Gastrocnemius medialis (tissue), 4 donors: ENCODE measurements around the gene PTGER1. TPM values are rescaled to one million over a fixed set of nuclear protein-coding genes. Genes with fewer than 3 reads are reported as not detected.
A peak's percentile ranks its signal among the peaks of the same experiment; 100 is the strongest.

ENCODE experiments used
- ATAC-seq, 2 donors: fragments of 150-250 bp; one replicate each; pipeline ENCODE4 v1.9.1; 2016
- DNase-seq, 2 donors: peaks; one replicate each; pipeline ENCODE4 v3.0.0-alpha.2; 2019
- H3K27ac ChIP-seq, 4 donors: fragments of 200-600 bp; sonication (generic); 1 replicate in 1 of 4; 2 replicates in 3 of 4; pipeline ENCODE4 v1.5.1; 2016 to 2018; ENCODE audit warnings: mild to moderate bottlenecking in 2 of 4, moderate library complexity in 1 of 4
- H3K27me3 ChIP-seq, 3 donors: fragments of 200-600 bp; sonication (generic) in 2 of 3; 1 replicate in 1 of 3; 2 replicates in 2 of 3; pipeline versions ENCODE4 v1.5.1 to v1.6.0; 2016 to 2019; ENCODE audit warnings: mild to moderate bottlenecking in 1 of 3, moderate library complexity in 1 of 3
- H3K36me3 ChIP-seq, 2 donors: fragments of 200-600 bp; sonication (generic) in 1 of 2; one replicate each; pipeline ENCODE4 v1.5.1; 2017 to 2018
- H3K4me1 ChIP-seq, 2 donors: fragments of 200-600 bp; sonication (generic) in 1 of 2; one replicate each; pipeline ENCODE4 v1.5.1; 2016 to 2017; ENCODE audit warnings: mild to moderate bottlenecking in 2 of 2
- H3K4me3 ChIP-seq, 4 donors: fragments of 200-600 bp; sonication (generic) in 3 of 4; 1 replicate in 1 of 4; 2 replicates in 3 of 4; pipeline ENCODE4 v1.5.1; 2016 to 2019; ENCODE audit warnings: mild to moderate bottlenecking in 2 of 4
- H3K9me3 ChIP-seq, 3 donors: fragments of 200-600 bp; sonication (generic) in 2 of 3; 1 replicate in 1 of 3; 2 replicates in 2 of 3; pipeline ENCODE4 v1.5.1; 2016 to 2019
- POLR2A ChIP-seq, 2 donors: fragments of 450-650 bp; IDR thresholded peaks; one replicate each; pipeline ENCODE4 v1.6.1; 2017; ENCODE audit warnings: antibody characterized with exemption in 2 of 2, mild to moderate bottlenecking in 2 of 2, moderate library complexity in 2 of 2
- in situ Hi-C, 4 donors: fragments of 200-750 bp; cut with MboI; loops; one replicate each; pipeline versions ENCODE4 v1.15.0 to v1.8.0; 2017; ENCODE audit warnings: low sequenced_read_pairs in 4 of 4
- intact Hi-C: fragments of 100-400 bp; cut with DNase I; formaldehyde crosslinking; loops from one replicate; pipeline ENCODE4 v1.15.1; 2023; ENCODE audit warnings: low total_unique reads
- total RNA-seq, 4 donors: library from RNA; depleted of rRNA; stranded (reverse); fragments of >200 nt; gene quantifications; one replicate each; pipeline versions ENCODE4 v1.1.0 to v1.2.3, GENCODE V29; 2016
- TF ChIP-seq, protein P1 (sequence below), 5 experiments: fragments of 450-650 bp in 3 of 5; fragments of 200-600 bp in 2 of 5; sonication (generic) in 2 of 5; IDR thresholded peaks in 4 of 5; conservative IDR thresholded peaks in 1 of 5; 1 replicate in 4 of 5; 2 replicates in 1 of 5; pipeline ENCODE4 v1.5.1; 2016 to 2019; ENCODE audit warnings: antibody characterized with exemption in 5 of 5, mild to moderate bottlenecking in 3 of 5, moderate library complexity in 3 of 5

The PTGER1 gene
- total RNA-seq, 4 donors from 2014 or later: 0.29 TPM; not detected in 3

GRCh38 chr19:14503285-14503684, 28.1 kb upstream of the PTGER1 start:
- intact Hi-C loops: no loop called here
- no peak for ATAC-seq
- no peaks in the 10 kb centered on the region for H3K27me3 ChIP-seq
- H3K4me3 ChIP-seq: no peak overlapping the region
- in situ Hi-C loops: no loop called here
- no peaks in the 10 kb centered on the region for H3K4me1 ChIP-seq
- TF ChIP-seq POLR2A (IDR thresholded peaks at IDR 0.05): no peak
- TF ChIP-seq, protein P1, sequence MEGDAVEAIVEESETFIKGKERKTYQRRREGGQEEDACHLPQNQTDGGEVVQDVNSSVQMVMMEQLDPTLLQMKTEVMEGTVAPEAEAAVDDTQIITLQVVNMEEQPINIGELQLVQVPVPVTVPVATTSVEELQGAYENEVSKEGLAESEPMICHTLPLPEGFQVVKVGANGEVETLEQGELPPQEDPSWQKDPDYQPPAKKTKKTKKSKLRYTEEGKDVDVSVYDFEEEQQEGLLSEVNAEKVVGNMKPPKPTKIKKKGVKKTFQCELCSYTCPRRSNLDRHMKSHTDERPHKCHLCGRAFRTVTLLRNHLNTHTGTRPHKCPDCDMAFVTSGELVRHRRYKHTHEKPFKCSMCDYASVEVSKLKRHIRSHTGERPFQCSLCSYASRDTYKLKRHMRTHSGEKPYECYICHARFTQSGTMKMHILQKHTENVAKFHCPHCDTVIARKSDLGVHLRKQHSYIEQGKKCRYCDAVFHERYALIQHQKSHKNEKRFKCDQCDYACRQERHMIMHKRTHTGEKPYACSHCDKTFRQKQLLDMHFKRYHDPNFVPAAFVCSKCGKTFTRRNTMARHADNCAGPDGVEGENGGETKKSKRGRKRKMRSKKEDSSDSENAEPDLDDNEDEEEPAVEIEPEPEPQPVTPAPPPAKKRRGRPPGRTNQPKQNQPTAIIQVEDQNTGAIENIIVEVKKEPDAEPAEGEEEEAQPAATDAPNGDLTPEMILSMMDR (IDR thresholded peaks at IDR 0.05 in 4 of 5, conservative IDR thresholded peaks at IDR 0.05 in 1 of 5): no peak
- no peak overlapping the region for H3K27ac ChIP-seq
- DNase-seq: no peak
- no peaks in the 10 kb centered on the region for H3K9me3 ChIP-seq
- no peaks in the 10 kb centered on the region for H3K36me3 ChIP-seq

- DNase-seq (no peak), ATAC-seq (no peak)
- TF ChIP-seq, protein P1 (IDR thresholded peaks at IDR 0.05 in 4 of 5, conservative IDR thresholded peaks at IDR 0.05 in 1 of 5): no peak
- no peak for TF ChIP-seq POLR2A (IDR thresholded peaks at IDR 0.05)
- H3K4me1 ChIP-seq: no peaks in the 10 kb centered on the region
- H3K4me3 ChIP-seq: no peak overlapping the region
- intact Hi-C loops (no loop called here), in situ Hi-C loops (no loop called here)
- no peaks in the 10 kb centered on the region for H3K27me3 ChIP-seq
- H3K36me3 ChIP-seq: no peaks in the 10 kb centered on the region
- no peak overlapping the region for H3K27ac ChIP-seq
- H3K9me3 ChIP-seq: no peaks in the 10 kb centered on the region
These were observed 27.4 kb upstream of the PTGER1 start for GRCh38 chr19:14502334-14503092.

DNA sequence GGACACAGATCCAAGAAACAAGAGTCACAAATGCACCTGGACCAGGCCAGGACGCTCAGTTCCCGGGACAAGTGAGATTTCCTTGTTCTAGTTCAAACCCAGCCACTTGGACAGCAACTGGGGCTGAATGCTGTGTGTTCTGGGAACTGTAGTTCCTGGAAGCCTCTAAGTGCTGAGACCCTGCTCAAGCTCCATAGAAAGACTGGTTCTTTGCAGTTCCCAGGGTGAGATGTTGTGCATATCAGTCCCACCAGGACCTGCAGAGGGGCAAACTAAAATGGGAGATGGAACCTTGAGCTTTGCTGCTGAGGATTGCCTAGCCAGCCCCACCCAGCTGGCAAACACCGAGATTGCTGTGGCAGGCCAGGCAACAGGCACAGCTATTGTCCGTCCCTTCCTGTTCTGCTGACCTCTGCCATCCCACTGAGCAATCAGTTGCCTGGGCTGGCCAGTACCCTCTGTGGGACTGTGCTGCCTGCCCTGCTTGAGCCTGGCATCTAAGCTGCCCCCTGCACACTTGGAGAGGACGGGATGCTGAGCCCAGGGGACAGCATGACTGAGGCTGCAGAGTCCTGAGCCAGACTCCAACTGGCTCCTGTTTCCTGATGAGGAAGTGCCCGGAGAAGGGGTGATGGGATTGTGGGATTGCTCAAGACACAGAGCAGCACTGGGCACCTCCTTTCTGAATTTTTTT, 22.2 kb upstream of the PTGER1 start:
- Histone ChIP-seq H3K4me1 (peaks cover 6 to 18% of the 10 kb centered on the region in 2 donors), H3K27ac (peak overlapping the region; percentile 72 to 82 (median 74)), H3K36me3 (no peaks in the 10 kb centered on the region), H3K4me3 (no peak overlapping the region), H3K9me3 (no peaks in the 10 kb centered on the region), H3K27me3 (no peaks in the 10 kb centered on the region)
- ATAC-seq (no peak), DNase-seq (peak in 1 of 2 donors; percentile 33)
- in situ Hi-C loops: no loop called here
- no peak for TF ChIP-seq POLR2A (IDR thresholded peaks at IDR 0.05)
- TF ChIP-seq, protein P1 (IDR thresholded peaks at IDR 0.05 in 4 of 5, conservative IDR thresholded peaks at IDR 0.05 in 1 of 5): no peak
- intact Hi-C loops: loop anchor here (5.0 kb wide), 1 partner anchor 65 kb away; no protein-coding TSS in a partner anchor

- H3K9me3 ChIP-seq: no peaks in the 10 kb centered on the region
- ATAC-seq (no peak), DNase-seq (no peak)
- TF ChIP-seq, protein P1 (IDR thresholded peaks at IDR 0.05 in 4 of 5, conservative IDR thresholded peaks at IDR 0.05 in 1 of 5): no peak
- TF ChIP-seq POLR2A (IDR thresholded peaks at IDR 0.05): no peak
- H3K27ac ChIP-seq: peak overlapping the region; percentile 72 to 82 (median 74)
- no peaks in the 10 kb centered on the region for H3K36me3 ChIP-seq
- peak overlapping the region; percentile 74 to 84 (median 80) for H3K4me3 ChIP-seq
- in situ Hi-C loops (no loop called here), intact Hi-C loops (loop anchor here (1.0 to 5.0 kb wide), 3 partner anchors 33 to 78 kb away; partner anchors contain the start of gene DDX39A)
- H3K27me3 ChIP-seq: no peaks in the 10 kb centered on the region
- H3K4me1 ChIP-seq: peaks cover 6 to 18% of the 10 kb centered on the region in 2 donors
These were observed 21.7 kb upstream of the PTGER1 start for GRCh38 chr19:14496834-14497227.
